GM12878 (cell line): ENCODE results near the gene SMG6. TPM values are rescaled to one million over a fixed set of nuclear protein-coding genes. Genes with fewer than 3 reads are reported as not detected.
A peak's percentile ranks its signal among the peaks of the same experiment; 100 is the strongest.

Source experiments
- BCL11A ChIP-seq: IDR thresholded peaks from 2 replicates; pipeline ENCODE4 v1.6.1; 2011; ENCODE audit warnings: low read depth, low read length
- BRCA1 ChIP-seq: IDR thresholded peaks from 2 replicates; pipeline ENCODE4 v1.6.1; 2011; ENCODE audit warnings: low read depth, low read length, improper control_type of control experiment
- CHD4 ChIP-seq: fragments of 200-600 bp; sonication (generic); IDR thresholded peaks from 2 replicates; pipeline ENCODE4 v1.6.1; 2016; ENCODE audit warnings: mild to moderate bottlenecking
- E2F8 ChIP-seq: fragments of 450-650 bp; IDR thresholded peaks from 2 replicates; pipeline ENCODE4 v1.6.1; 2018; ENCODE audit warnings: mild to moderate bottlenecking, low read depth, moderate library complexity; ENCODE audit not compliant: partially characterized antibody
- EED ChIP-seq: sonication (generic); IDR thresholded peaks from 2 replicates; pipeline ENCODE4 v1.6.1; 2016; ENCODE audit warnings: antibody characterized with exemption, low read depth
- EGR1 ChIP-seq, 2 experiments: IDR thresholded peaks; 1 replicate in 1 of 2; 2 replicates in 1 of 2; pipeline ENCODE4 v1.6.1; 2011 to 2012; ENCODE audit warnings: low read depth in 2 of 2, low read length in 2 of 2, borderline replicate concordance in 1 of 2, mild to moderate bottlenecking in 1 of 2, moderate library complexity in 1 of 2
- HCFC1 ChIP-seq: fragments of 150-350 bp; IDR thresholded peaks from 2 replicates; pipeline ENCODE4 v1.6.1; 2014; ENCODE audit warnings: low read length
- HDAC6 ChIP-seq: fragments of 200-600 bp; sonication (generic); IDR thresholded peaks from one replicate; pipeline ENCODE4 v1.8.0; 2017; ENCODE audit warnings: antibody characterized with exemption; ENCODE audit not compliant: unreplicated experiment
- IRF5 ChIP-seq: fragments of 450-650 bp; IDR thresholded peaks from 2 replicates; pipeline ENCODE4 v1.6.1; 2017; ENCODE audit warnings: borderline replicate concordance
- JUNB ChIP-seq: IDR thresholded peaks from 2 replicates; pipeline ENCODE4 v1.6.1; 2016; ENCODE audit warnings: antibody characterized with exemption, mild to moderate bottlenecking
- KAT2A ChIP-seq: conservative IDR thresholded peaks from 2 replicates; pipeline ENCODE4 v1.6.1; 2011; ENCODE audit warnings: low read depth, low read length; ENCODE audit not compliant: control insufficient read depth
- KDM1A ChIP-seq: fragments of 200-600 bp; sonication (generic); IDR thresholded peaks from 2 replicates; pipeline ENCODE4 v1.6.1; 2016; ENCODE audit warnings: borderline replicate concordance
- LARP7 ChIP-seq: fragments of 450-650 bp; IDR thresholded peaks from 2 replicates; pipeline ENCODE4 v1.6.1; 2017; ENCODE audit warnings: mild to moderate bottlenecking
- MYB ChIP-seq: fragments of 150-350 bp; IDR thresholded peaks from 2 replicates; pipeline ENCODE4 v1.6.1; 2014; ENCODE audit warnings: mild to moderate bottlenecking, low read depth, low read length, borderline replicate concordance
- NBN ChIP-seq: fragments of 450-650 bp; IDR thresholded peaks from 2 replicates; pipeline ENCODE4 v1.6.1; 2016
- NFIC ChIP-seq: IDR thresholded peaks from 2 replicates; pipeline ENCODE4 v1.6.1; 2012; ENCODE audit warnings: low read depth, mild to moderate bottlenecking, inconsistent platforms, low read length, moderate library complexity
- PKNOX1 ChIP-seq: fragments of 450-650 bp; IDR thresholded peaks from 2 replicates; pipeline ENCODE4 v1.6.1; 2016; ENCODE audit warnings: mild to moderate bottlenecking
- POLR2AphosphoS2 ChIP-seq: IDR thresholded peaks from 2 replicates; pipeline ENCODE4 v1.6.1; 2011; ENCODE audit warnings: low read depth, mild to moderate bottlenecking, low read length, improper control_type of control experiment, moderate library complexity
- RUNX3 ChIP-seq: IDR thresholded peaks from 2 replicates; pipeline ENCODE4 v1.6.1; 2012; ENCODE audit warnings: low read length, inconsistent platforms
- SMARCA5 ChIP-seq: fragments of 450-650 bp; IDR thresholded peaks from 2 replicates; pipeline ENCODE4 v1.6.1; 2017; ENCODE audit warnings: mild to moderate bottlenecking
- SPI1 ChIP-seq: IDR thresholded peaks from 2 replicates; pipeline ENCODE4 v1.6.1; 2011; ENCODE audit warnings: low read depth, mild to moderate bottlenecking, low read length, moderate library complexity, borderline replicate concordance; ENCODE audit not compliant: insufficient read depth
- SRF ChIP-seq, 2 experiments: IDR thresholded peaks; 2 replicates each; pipeline ENCODE4 v1.6.1; 2011; ENCODE audit warnings: low read depth in 2 of 2, low read length in 2 of 2, mild to moderate bottlenecking in 1 of 2, moderate library complexity in 1 of 2
- TCF7 ChIP-seq: IDR thresholded peaks from 2 replicates; pipeline ENCODE4 v1.6.1; 2014; ENCODE audit warnings: antibody characterized with exemption, borderline replicate concordance
- ZNF687 ChIP-seq: fragments of 450-650 bp; IDR thresholded peaks from 2 replicates; pipeline ENCODE4 v1.6.1; 2017; ENCODE audit warnings: mild to moderate bottlenecking, moderate library complexity
- ZZZ3 ChIP-seq: IDR thresholded peaks from 2 replicates; pipeline ENCODE4 v1.6.1; 2011; ENCODE audit warnings: low read depth; ENCODE audit not compliant: control insufficient read depth, insufficient read length
- polyA plus RNA-seq, 11 experiments: library from polyadenylated mRNA; depleted of rRNA in 4 of 11; unstranded in 6 of 11; stranded (reverse) in 5 of 11; fragments of >200 nt; fragmentation: Nextera tagmentation in 4 of 11; fragmentation: Illumina TruSeq in 1 of 11; extraction: Ambion mirVana in 4 of 11; extraction: Trizol in 1 of 11; gene quantifications; 1 replicate in 1 of 11; 2 replicates in 10 of 11; pipeline versions ENCODE4 v1.2.1 to v1.2.3, GENCODE V29; 2011 to 2016; ENCODE audit warnings: inconsistent platforms in 2 of 11, missing spikeins in 2 of 11, low read depth in 1 of 11
- total RNA-seq, 4 experiments: library from RNA; depleted of rRNA in 3 of 4; stranded (reverse); fragments of >200 nt in 3 of 4; fragmentation: Illumina TruSeq in 1 of 4; extraction: Trizol in 1 of 4; gene quantifications; 2 replicates each; pipeline versions ENCODE4 v1.2.1 to v1.2.3, GENCODE V29; 2013 to 2021

The SMG6 gene
- total and polyA plus RNA-seq, 10 of the 15 experiments (the other 5 are each of a cell fraction or from before 2014, with no cell fraction given): 0.58 to 28.7 (median 15.7) TPM

- TF ChIP-seq PKNOX1 (no peak), ZNF687 (peak; percentile 72), EED (no peak), BRCA1 (no peak), SPI1 (no peak), JUNB (peak; percentile 42; the same call in 1 of the 2 replicates), POLR2AphosphoS2 (no peak), NBN (no peak), HDAC6 (no peak), KAT2A (no peak), HCFC1 (no peak), KDM1A (no peak), TCF7 (no peak; the same call in 1 of the 2 replicates), EGR1 (IDR thresholded peaks at IDR 0.05; ENCODE audit: borderline replicate concordance in 1 of 2, low read depth in 2 of 2, low read length in 2 of 2) (no peak), SMARCA5 (no peak), ZZZ3 (no peak), RUNX3 (peak; percentile 53), E2F8 (no peak), CHD4 (no peak), SRF (IDR thresholded peaks at IDR 0.05; ENCODE audit: low read depth in 2 of 2, low read length in 2 of 2) (no peak), MYB (no peak), LARP7 (no peak), IRF5 (no peak), NFIC (0 out of 2 replicates have a peak, but pooled peaks have one; percentile 18), BCL11A (no peak)
Measured at GRCh38 chr17:2138318-2138717, 165.3 kb downstream of the SMG6 start (continued).
